PC-9 (cell line): ENCODE data around the gene RNASEL. TPM values are rescaled to one million over a fixed set of nuclear protein-coding genes. Genes with fewer than 3 reads are reported as not detected.

ENCODE experiments used
- BruUV-seq: library from RNA; stranded (reverse); fragments of 400-500 nt; replicated peaks from 2 replicates; lab custom pipeline; 2021; lab: Mats Ljungman, UMichigan
- CTCF ChIA-PET: fragments of 300-600 bp; sonication (Branson Sonifier 250); formaldehyde crosslinking; loops from one replicate; lab custom pipeline; 2022; ENCODE audit warnings: antibody characterized with exemption; lab: Charles Lee
- POLR2A ChIA-PET: fragments of 300-600 bp; sonication (Branson Sonifier 250); formaldehyde crosslinking; loops from one replicate; lab custom pipeline; 2022; ENCODE audit warnings: antibody characterized with exemption; ENCODE audit not compliant: unreplicated experiment; lab: Charles Lee
- DNase-seq, 2 experiments: peaks; one replicate each; pipeline versions ENCODE4 v3.0.0 to v3.0.0-alpha.2; 2015 to 2022; ENCODE audit warnings: mixed read lengths in 1 of 2
- H2AFZ ChIP-seq: fragments of 200-600 bp; sonication (generic); 2 replicates; pipeline ENCODE4 v1.8.1; 2017; ENCODE audit warnings: antibody characterized with exemption
- H3F3A ChIP-seq: fragments of 200-600 bp; sonication (generic); 2 replicates; pipeline ENCODE4 v1.8.1; 2017; ENCODE audit warnings: antibody characterized with exemption, mild to moderate bottlenecking, low read depth; ENCODE audit not compliant: insufficient read depth
- H3K27ac ChIP-seq: fragments of 200-600 bp; sonication (generic); 2 replicates; pipeline ENCODE4 v1.6.1; 2016; ENCODE audit warnings: mixed run types
- H3K27me3 ChIP-seq: fragments of 200-600 bp; sonication (generic); 2 replicates; pipeline ENCODE4 v1.6.1; 2016; ENCODE audit warnings: low read depth, mixed run types; ENCODE audit not compliant: insufficient read depth
- H3K36me3 ChIP-seq: fragments of 200-600 bp; sonication (generic); 2 replicates; pipeline ENCODE4 v1.6.1; 2016; ENCODE audit warnings: low read depth, mixed run types
- H3K4me1 ChIP-seq: fragments of 200-600 bp; sonication (generic); replicated peaks from 2 replicates; pipeline ENCODE4 v1.6.1; 2016; ENCODE audit warnings: mixed run types; ENCODE audit not compliant: insufficient read depth
- H3K4me2 ChIP-seq: fragments of 200-600 bp; sonication (generic); 2 replicates; pipeline ENCODE4 v1.6.1; 2017; ENCODE audit warnings: mixed run types
- H3K4me3 ChIP-seq: fragments of 200-600 bp; sonication (generic); 2 replicates; pipeline ENCODE4 v1.6.1; 2016; ENCODE audit warnings: mixed run types
- H3K79me2 ChIP-seq: fragments of 200-600 bp; sonication (generic); 2 replicates; pipeline ENCODE4 v1.6.1; 2017; ENCODE audit warnings: low read depth, mixed run types
- H3K9me2 ChIP-seq: fragments of 200-600 bp; sonication (generic); 2 replicates; pipeline ENCODE4 v1.8.1; 2017; ENCODE audit warnings: mild to moderate bottlenecking; ENCODE audit not compliant: insufficient read depth
- H3K9me3 ChIP-seq: fragments of 200-600 bp; sonication (generic); 2 replicates; pipeline ENCODE4 v1.8.1; 2016; ENCODE audit warnings: low read depth; ENCODE audit not compliant: insufficient read depth
- H4K20me1 ChIP-seq: fragments of 200-600 bp; sonication (generic); 2 replicates; pipeline ENCODE4 v1.8.1; 2017; ENCODE audit not compliant: insufficient read depth
- EZH2 ChIP-seq: fragments of 200-600 bp; sonication (generic); IDR thresholded peaks from 2 replicates; pipeline ENCODE4 v1.8.0; 2017; ENCODE audit warnings: antibody characterized with exemption, low read depth
- intact Hi-C: fragments of 100-400 bp; cut with micrococcal nuclease; formaldehyde crosslinking; loops from one replicate; pipeline ENCODE4 v1.10.0; 2022; ENCODE audit not compliant: unreplicated experiment
- total RNA-seq: library from RNA; stranded (reverse); gene quantifications from 2 replicates; pipeline ENCODE4 v1.2.3, GENCODE V29; 2021
- TF ChIP-seq, protein P1 (sequence below): fragments of 200-600 bp; sonication (generic); conservative IDR thresholded peaks from 2 replicates; pipeline ENCODE4 v1.6.1; 2017; ENCODE audit warnings: mixed run types, antibody characterized with exemption, mild to moderate bottlenecking, moderate library complexity

Gene RNASEL
- total RNA-seq, 1 experiment from 2014 or later: 6.3 TPM

- Histone ChIP-seq H3K79me2 (no peaks in the 10 kb centered on the region), H3K36me3 (no peaks in the 10 kb centered on the region), H3K9me3 (no peaks in the 10 kb centered on the region), H2AFZ (no peak overlapping the region), H3K4me2 (no peak overlapping the region), H3K9me2 (no peaks in the 10 kb centered on the region), H3F3A (no peaks in the 10 kb centered on the region), H4K20me1 (no peaks in the 10 kb centered on the region), H3K27ac (no peak overlapping the region), H3K4me3 (no peak overlapping the region), H3K27me3 (no peaks in the 10 kb centered on the region), H3K4me1 (no peaks in the 10 kb centered on the region)
- CTCF ChIA-PET: no interaction called here
- POLR2A ChIA-PET: no interaction called here
- TF ChIP-seq, protein P1, sequence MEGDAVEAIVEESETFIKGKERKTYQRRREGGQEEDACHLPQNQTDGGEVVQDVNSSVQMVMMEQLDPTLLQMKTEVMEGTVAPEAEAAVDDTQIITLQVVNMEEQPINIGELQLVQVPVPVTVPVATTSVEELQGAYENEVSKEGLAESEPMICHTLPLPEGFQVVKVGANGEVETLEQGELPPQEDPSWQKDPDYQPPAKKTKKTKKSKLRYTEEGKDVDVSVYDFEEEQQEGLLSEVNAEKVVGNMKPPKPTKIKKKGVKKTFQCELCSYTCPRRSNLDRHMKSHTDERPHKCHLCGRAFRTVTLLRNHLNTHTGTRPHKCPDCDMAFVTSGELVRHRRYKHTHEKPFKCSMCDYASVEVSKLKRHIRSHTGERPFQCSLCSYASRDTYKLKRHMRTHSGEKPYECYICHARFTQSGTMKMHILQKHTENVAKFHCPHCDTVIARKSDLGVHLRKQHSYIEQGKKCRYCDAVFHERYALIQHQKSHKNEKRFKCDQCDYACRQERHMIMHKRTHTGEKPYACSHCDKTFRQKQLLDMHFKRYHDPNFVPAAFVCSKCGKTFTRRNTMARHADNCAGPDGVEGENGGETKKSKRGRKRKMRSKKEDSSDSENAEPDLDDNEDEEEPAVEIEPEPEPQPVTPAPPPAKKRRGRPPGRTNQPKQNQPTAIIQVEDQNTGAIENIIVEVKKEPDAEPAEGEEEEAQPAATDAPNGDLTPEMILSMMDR: no peak
- no peak for TF ChIP-seq EZH2
- DNase-seq: no peak
- no TSS peak for BruUV-seq
- intact Hi-C loops: no loop called here
These were observed 20.3 kb downstream of the RNASEL start for GRCh38 chr1:182568647-182569284.

DNA sequence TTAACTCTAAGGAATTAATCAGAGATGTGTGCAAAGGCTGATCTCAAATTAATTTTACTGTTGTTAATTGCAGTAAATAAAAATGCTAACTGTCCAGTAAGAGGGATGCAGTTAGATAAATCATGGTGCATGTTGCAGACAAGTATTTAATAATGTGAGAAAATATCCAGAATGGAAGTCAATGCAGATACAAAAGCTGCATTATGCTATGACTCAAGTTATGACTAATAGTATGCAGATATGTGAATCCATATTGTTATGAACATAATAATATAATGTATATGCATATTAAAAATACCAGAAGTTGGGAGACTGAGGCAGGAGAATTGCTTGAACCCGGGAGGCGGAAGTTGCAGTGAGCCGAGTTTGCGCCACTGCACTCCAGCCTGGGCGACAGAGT, 21.4 kb downstream of the RNASEL start:
- intact Hi-C loops: no loop called here
- Histone ChIP-seq H2AFZ (no peak overlapping the region), H3K4me3 (no peak overlapping the region), H3K4me1 (no peaks in the 10 kb centered on the region), H3K9me2 (no peaks in the 10 kb centered on the region), H3K9me3 (no peaks in the 10 kb centered on the region), H4K20me1 (no peaks in the 10 kb centered on the region), H3K27ac (no peak overlapping the region), H3K79me2 (no peaks in the 10 kb centered on the region), H3K36me3 (no peaks in the 10 kb centered on the region), H3K27me3 (no peaks in the 10 kb centered on the region), H3K4me2 (no peak overlapping the region), H3F3A (no peaks in the 10 kb centered on the region)
- CTCF ChIA-PET: no interaction called here
- no TSS peak for BruUV-seq
- DNase-seq: no peak
- TF ChIP-seq, protein P1: no peak
- TF ChIP-seq EZH2: no peak
- POLR2A ChIA-PET: no interaction called here

- no peak overlapping the region for H2AFZ ChIP-seq
- H3K27me3 ChIP-seq: no peaks in the 10 kb centered on the region
- H3K27ac ChIP-seq: no peak overlapping the region
- no peak overlapping the region for H3K4me2 ChIP-seq
- no peak for DNase-seq
- H3F3A ChIP-seq: no peaks in the 10 kb centered on the region
- CTCF ChIA-PET: no interaction called here
- H4K20me1 ChIP-seq: no peaks in the 10 kb centered on the region
- POLR2A ChIA-PET: no interaction called here
- intact Hi-C loops: no loop called here
- H3K79me2 ChIP-seq: no peaks in the 10 kb centered on the region
- no peaks in the 10 kb centered on the region for H3K36me3 ChIP-seq
- TF ChIP-seq, protein P1: no peak
- TF ChIP-seq EZH2: no peak
- no TSS peak for BruUV-seq
- H3K4me1 ChIP-seq: no peaks in the 10 kb centered on the region
- H3K9me3 ChIP-seq: no peaks in the 10 kb centered on the region
- H3K4me3 ChIP-seq: no peak overlapping the region
- no peaks in the 10 kb centered on the region for H3K9me2 ChIP-seq
These were observed 23.5 kb downstream of the RNASEL start for GRCh38 chr1:182565537-182565936.
